ENCODE measurements around the gene TTLL11. TPM values are rescaled to one million over a fixed set of nuclear protein-coding genes. Genes with fewer than 3 reads are reported as not detected.

TTLL11 gene
- total RNA-seq, 1 donor from 2014 or later, result 5.8 TPM

GRCh38 chr9:121962421-121962820 is 130.7 kb downstream of the TTLL11 start:
- intact Hi-C loops (cut with micrococcal nuclease), result no loop called here
- no peak for ATAC-seq

GRCh38 chr9:121960665-121961064 is 132.4 kb downstream of the TTLL11 start:
- DNase-seq (no peak), ATAC-seq (no peak)
- intact Hi-C loops (cut with micrococcal nuclease), result no loop called here

More at GRCh38 chr9:121962421-121962820, 130.7 kb downstream of the TTLL11 start:
- DNase-seq, result no peak

GRCh38 chr9:121958530-121958929 is 134.6 kb downstream of the TTLL11 start:
- no peak for ATAC-seq
- intact Hi-C loops (cut with micrococcal nuclease), result no loop called here
- DNase-seq, result no peak

- intact Hi-C loops (cut with micrococcal nuclease), result no loop called here
- ATAC-seq, result no peak
- no peak for DNase-seq
These were observed 136.3 kb downstream of the TTLL11 start for GRCh38 chr9:121956808-121957207.

- intact Hi-C loops (cut with micrococcal nuclease), result no loop called here
- ATAC-seq (no peak), DNase-seq (no peak)
These were observed 137.5 kb downstream of the TTLL11 start for GRCh38 chr9:121955649-121956048.

- intact Hi-C loops (cut with micrococcal nuclease), result no loop called here
- DNase-seq (peak; percentile 58), ATAC-seq (peak; percentile 88)
These were observed 138.5 kb downstream of the TTLL11 start for GRCh38 chr9:121954477-121955140.

- no peak for DNase-seq
- ATAC-seq, result no peak
- intact Hi-C loops (cut with micrococcal nuclease), result no loop called here
These were observed 140.5 kb downstream of the TTLL11 start for GRCh38 chr9:121952611-121953010.

GRCh38 chr9:121950866-121951265 is 142.2 kb downstream of the TTLL11 start:
- no peak for DNase-seq
- intact Hi-C loops (cut with micrococcal nuclease), result no loop called here
- no peak for ATAC-seq

GRCh38 chr9:121950441-121950840 is 142.7 kb downstream of the TTLL11 start:
- no peak for DNase-seq
- ATAC-seq, result no peak
- intact Hi-C loops (cut with micrococcal nuclease), result no loop called here

GRCh38 chr9:121949766-121950165 is 143.3 kb downstream of the TTLL11 start:
- ATAC-seq, result no peak
- intact Hi-C loops (cut with micrococcal nuclease), result no loop called here
- DNase-seq, result no peak

- intact Hi-C loops (cut with micrococcal nuclease), result no loop called here
- ATAC-seq, result no peak
- DNase-seq, result no peak
These were observed 143.7 kb downstream of the TTLL11 start for GRCh38 chr9:121949364-121949763.

- ATAC-seq, result peak; percentile 24
- intact Hi-C loops (cut with micrococcal nuclease), result no loop called here
- DNase-seq, result no peak
These were observed 145.3 kb downstream of the TTLL11 start for GRCh38 chr9:121947775-121948174.

- intact Hi-C loops (cut with micrococcal nuclease), result no loop called here
- no peak for DNase-seq
- no peak for ATAC-seq
These were observed 146.6 kb downstream of the TTLL11 start for GRCh38 chr9:121946465-121946864.

GRCh38 chr9:121945849-121946248 is 147.3 kb downstream of the TTLL11 start:
- ATAC-seq (no peak), DNase-seq (no peak)
- intact Hi-C loops (cut with micrococcal nuclease), result no loop called here

GRCh38 chr9:121945281-121945680 is 147.8 kb downstream of the TTLL11 start:
- ATAC-seq, result no peak
- no peak for DNase-seq
- intact Hi-C loops (cut with micrococcal nuclease), result no loop called here

GRCh38 chr9:121944711-121945191 is 148.4 kb downstream of the TTLL11 start:
- DNase-seq, result no peak
- intact Hi-C loops (cut with micrococcal nuclease), result no loop called here
- no peak for ATAC-seq

- intact Hi-C loops (cut with micrococcal nuclease), result no loop called here
- no peak for ATAC-seq
- no peak for DNase-seq
These were observed 149.6 kb downstream of the TTLL11 start for GRCh38 chr9:121943463-121943862.

- intact Hi-C loops (cut with micrococcal nuclease), result no loop called here
- DNase-seq (no peak), ATAC-seq (no peak)
These were observed 150.2 kb downstream of the TTLL11 start for GRCh38 chr9:121942866-121943382.

- intact Hi-C loops (cut with micrococcal nuclease), result no loop called here
- ATAC-seq, result no peak
These were observed 150.8 kb downstream of the TTLL11 start for GRCh38 chr9:121942313-121942712.

GRCh38 chr9:121939643-121940042 is 153.5 kb downstream of the TTLL11 start:
- intact Hi-C loops (cut with micrococcal nuclease), result no loop called here
- no peak for DNase-seq
- no peak for ATAC-seq

More at GRCh38 chr9:121942313-121942712, 150.8 kb downstream of the TTLL11 start:
- DNase-seq, result no peak

- DNase-seq (no peak), ATAC-seq (no peak)
- intact Hi-C loops (cut with micrococcal nuclease), result no loop called here
These were observed 154.5 kb downstream of the TTLL11 start for GRCh38 chr9:121938621-121939020.
